GM18870 (cell line): ENCODE measurements around the gene ZBTB48.
"Not testable (repeated sequence)": the region's sequence is repeated elsewhere in the genome, so short reads cannot be mapped to it uniquely, and the experiment has no call there.

Source experiments
- ATAC-seq: cut with Tn5 transposase; IDR thresholded peaks from one replicate; pipeline ENCODE4 v1.9.1; 2021; ENCODE audit warnings: moderate library complexity; ENCODE audit not compliant: unreplicated experiment

The ZBTB48 gene

GRCh38 chr1:6590046-6590445 is 10.3 kb downstream of the ZBTB48 start:
- ATAC-seq: no peak

DNA sequence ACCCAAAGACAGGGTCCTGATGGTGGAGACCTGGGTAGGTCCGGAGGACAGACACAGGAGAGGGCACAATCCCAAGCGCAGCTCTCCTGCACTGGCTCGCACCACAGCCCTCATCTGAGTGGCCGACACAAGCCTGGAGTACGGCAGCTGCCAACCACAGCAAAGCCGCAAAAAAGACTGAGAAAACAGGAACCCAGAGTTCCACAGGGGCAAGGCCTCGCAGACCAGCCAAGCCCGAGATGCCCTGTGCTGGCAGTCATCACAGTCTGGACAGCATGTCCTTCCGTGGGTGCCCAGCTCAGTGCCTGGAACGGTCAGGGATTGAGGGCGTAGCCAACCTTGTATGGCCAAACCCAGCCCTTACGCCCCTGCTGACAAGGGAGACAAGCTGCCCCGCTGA is 11.4 kb downstream of the ZBTB48 start:
- no peak for ATAC-seq

DNA sequence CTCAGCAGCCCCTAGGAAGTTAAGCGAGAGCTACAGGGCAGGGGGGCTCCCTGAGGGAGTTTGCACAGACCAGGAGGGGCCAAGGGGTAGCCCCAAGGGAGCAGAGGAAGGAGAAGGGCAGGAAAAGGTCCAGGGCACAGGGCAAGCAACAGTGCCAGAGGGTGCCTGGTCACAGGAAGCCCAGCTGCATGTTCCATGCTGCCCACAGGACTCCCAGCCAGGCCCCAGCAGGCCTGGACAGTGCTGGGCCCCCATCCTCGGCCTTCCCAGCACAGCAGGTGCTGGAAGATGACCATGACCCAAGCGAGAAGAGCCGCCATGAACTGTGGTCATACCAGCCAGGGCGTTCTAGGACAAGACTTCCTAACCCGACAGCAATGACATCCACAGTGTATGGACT is 11.8 kb downstream of the ZBTB48 start:
- ATAC-seq: no peak

DNA sequence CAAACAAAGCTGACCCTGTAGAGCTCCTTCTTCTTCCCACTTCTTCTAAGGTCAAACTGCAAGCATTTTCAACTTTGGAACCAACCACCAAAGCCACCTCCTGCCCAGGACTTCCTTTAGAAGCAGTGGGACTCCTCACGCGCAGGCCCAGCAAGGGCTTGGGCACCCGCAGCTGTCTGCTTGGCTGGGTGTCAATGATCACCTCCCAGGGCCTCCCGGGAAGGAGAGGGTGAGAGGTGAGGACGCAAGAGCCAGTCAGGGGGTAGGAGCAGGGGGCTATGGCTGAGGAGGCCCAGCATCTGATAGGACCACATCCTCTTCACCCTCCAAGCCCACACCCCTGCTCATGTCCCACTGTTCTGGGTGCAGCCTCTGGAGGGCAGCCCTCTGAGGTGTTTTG is 12.6 kb downstream of the ZBTB48 start:
- no peak for ATAC-seq

GRCh38 chr1:6592865-6593593 is 13.2 kb downstream of the ZBTB48 start:
- no peak for ATAC-seq

DNA sequence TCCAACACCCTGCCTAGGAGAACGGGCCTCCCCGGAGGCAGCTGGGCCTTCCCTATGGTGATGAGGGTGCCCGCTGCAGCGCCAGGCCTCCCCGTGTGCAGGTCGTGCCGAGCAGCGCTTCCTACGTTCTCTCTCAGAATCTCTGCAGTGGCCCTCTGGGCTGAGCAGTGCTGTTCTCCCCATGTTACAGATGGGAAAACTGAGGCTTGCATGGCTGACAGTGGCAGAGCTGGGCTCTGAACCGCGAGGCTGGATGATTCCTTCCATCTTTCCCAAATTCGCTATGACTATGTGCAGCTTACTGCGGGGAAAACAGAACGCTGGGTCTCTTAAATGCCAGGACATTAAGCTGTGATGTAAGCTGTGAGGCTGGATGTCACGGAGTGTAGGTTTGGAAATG is 14.0 kb downstream of the ZBTB48 start:
- no peak for ATAC-seq

GRCh38 chr1:6594977-6595740 is 15.4 kb downstream of the ZBTB48 start:
- no peak for ATAC-seq

DNA sequence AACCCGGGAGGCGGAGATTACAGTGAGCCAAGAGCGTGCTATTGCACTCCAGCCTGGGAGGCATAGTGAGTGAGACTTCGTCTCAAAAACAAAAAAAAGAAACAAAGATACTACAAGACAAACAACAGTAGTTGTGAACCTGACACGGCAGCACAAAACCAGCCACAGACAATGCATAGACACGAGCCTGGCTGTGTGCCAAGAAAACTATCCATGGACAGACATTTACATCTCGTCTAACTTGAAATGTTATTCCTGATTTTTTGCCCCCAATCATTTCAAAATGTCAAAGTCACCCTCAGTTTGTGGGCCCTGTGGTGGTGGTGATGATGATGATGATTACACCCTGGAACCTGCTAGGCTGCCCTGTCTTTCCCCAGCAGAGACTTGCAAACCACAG is 16.6 kb downstream of the ZBTB48 start:
- ATAC-seq: no peak

DNA sequence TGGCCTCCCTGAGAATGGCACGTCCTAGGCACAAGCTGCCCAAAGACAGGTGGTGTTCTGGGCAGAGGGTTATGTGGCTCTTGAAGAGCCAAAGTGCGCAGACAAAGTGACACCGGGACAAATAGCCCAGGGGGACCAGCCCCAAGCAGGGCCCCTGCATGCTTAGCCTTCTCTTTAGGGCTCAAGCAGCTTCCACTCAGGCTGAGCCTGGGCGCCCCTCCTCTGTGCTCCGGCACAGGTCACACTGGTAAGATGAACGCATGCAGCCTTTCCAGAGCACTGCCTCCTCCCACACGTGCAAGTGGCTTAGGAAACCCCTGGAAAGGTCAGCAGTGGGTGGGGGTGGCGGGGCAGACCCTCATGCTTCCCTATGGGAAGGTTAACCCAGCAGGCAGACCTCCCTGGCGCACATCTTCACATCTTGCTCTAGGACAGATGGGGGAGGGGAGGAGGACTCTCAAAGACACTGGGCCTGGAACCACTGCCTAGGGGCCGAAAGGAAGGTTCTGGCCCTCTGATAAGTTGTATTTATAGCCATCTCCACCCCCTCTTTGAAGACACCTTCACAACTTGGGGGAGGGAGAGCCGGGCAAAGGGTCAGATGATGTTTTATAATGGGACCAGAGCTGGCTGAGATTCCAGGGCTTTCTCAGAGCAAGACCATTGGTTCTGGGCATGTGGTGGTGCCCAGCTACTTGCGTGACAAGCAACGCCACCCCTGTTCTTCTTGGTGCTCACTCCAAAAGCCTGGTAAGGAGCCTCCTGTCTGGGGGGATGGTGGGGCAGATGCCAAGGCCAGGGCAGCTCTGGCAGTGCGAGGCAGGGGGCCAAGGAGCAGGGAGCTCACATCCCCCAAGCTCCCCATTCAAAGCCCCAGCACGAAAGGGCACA is 17.3 kb downstream of the ZBTB48 start:
- no peak for ATAC-seq

- ATAC-seq: no peak
Measured at GRCh38 chr1:6597777-6598131, 18.0 kb downstream of the ZBTB48 start.

GRCh38 chr1:6599141-6599975 is 19.6 kb downstream of the ZBTB48 start:
- ATAC-seq: no peak

DNA sequence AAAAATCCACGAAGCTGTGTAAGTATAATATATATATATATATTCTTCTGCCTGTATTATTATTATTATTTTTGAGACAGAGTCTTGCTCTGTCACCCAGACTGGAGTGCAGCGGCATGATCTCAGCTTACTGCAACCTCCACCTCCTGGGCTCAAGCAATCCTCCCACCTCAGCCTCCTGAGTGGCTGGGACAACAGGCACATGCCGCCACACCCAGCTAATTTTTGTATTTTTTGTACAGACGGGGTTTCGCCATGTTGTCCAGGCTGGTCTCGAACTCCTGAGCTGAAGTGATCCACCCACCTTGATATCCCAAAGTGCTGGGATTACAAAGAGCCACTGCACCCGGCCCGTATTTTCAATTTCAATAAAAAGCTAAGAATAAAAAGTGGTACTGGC is 20.2 kb downstream of the ZBTB48 start:
- not testable (repeated sequence) for ATAC-seq

GRCh38 chr1:6600410-6601048 is 20.7 kb downstream of the ZBTB48 start:
- peak; percentile 4 for ATAC-seq

- ATAC-seq: peak; percentile 34
Measured at GRCh38 chr1:6601049-6601922, 21.5 kb downstream of the ZBTB48 start.

- peak; percentile 24 for ATAC-seq
Measured at GRCh38 chr1:6601923-6602668, 22.3 kb downstream of the ZBTB48 start.

- ATAC-seq: peak; percentile 16
Measured at GRCh38 chr1:6602669-6603237, 23.0 kb downstream of the ZBTB48 start, which contains the start of gene KLHL21. KLHL21 (minus strand) TSS chr1:6602869; CDS start chr1:6602817, 52 bp downstream.

DNA sequence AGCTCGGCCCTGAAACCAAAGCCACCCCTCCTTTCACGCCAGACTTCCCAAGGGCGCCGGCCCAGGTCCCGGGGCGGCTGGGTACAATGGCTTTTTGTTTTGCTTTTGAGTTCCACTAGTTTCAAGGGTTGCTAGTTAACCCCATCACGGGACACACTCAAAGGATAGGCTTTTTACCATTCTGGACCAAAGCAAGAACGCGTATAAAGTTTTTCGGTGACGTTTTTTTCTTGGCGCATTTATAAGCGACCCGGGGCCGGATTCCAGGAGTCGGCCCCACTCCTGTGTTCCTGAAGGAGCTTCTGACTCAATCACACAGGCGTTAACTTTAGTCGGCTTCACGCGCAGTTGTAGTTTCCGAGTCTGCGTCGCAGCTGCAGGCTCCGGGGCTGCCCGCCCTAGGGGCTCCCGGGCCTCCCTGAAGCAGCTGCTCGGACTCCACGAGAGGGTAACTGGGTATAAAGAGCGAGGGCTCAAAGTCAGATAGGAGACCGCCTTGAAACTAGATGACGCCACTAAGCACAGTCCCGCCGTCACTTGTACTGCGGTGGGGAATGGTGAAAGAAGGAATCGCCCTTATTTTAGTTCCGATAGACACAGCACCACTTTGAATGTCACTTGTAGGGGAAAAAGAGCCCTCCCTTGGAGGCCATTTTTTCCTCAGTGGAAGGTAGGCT is 23.6 kb downstream of the ZBTB48 start:
- peak; percentile 30 for ATAC-seq
